GM21447 (cell line): ENCODE measurements around the gene ZAR1L.

ENCODE experiments used
- ATAC-seq: cut with Tn5 transposase; IDR thresholded peaks from one replicate; pipeline ENCODE4 v1.9.1; 2021; ENCODE audit not compliant: unreplicated experiment

ZAR1L gene

DNA sequence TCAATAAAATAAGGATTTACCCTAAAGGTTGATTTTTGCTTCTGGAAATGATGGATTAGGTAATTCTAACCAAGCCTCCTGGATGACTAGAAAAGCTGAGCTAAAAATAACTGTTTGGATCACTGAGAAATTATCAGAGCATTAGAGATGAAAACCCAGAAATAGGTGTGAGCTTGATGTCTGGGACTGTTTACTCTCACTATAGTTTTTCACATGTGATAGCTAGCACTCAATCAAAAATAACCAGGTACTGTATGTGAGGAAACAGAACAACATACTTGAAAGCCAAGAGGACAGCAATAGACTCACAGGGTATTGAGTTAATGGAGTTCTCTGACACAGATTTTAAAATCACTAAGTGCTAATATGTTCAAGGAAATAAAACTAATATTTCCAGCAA is 9.5 kb downstream of the ZAR1L start:
- ATAC-seq: no peak

DNA sequence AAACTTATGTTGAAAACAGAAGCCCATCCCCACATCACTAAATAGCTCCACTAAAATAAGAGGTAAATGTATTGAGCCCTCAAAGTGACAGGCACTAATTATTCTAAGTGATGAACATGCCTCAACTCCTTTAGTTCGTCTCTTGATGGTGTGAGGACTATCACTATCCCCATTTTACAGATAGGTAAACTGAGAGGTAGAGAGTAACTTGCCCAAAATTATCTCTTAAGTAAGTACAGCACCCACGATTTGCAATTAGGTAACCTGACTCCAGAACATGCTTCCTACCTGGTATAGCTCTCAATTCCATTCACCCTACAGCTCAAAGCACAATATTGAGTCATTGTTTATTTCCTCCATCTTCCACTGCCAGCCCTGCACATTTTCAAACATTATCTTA is 12.7 kb downstream of the ZAR1L start:
- no peak for ATAC-seq

DNA sequence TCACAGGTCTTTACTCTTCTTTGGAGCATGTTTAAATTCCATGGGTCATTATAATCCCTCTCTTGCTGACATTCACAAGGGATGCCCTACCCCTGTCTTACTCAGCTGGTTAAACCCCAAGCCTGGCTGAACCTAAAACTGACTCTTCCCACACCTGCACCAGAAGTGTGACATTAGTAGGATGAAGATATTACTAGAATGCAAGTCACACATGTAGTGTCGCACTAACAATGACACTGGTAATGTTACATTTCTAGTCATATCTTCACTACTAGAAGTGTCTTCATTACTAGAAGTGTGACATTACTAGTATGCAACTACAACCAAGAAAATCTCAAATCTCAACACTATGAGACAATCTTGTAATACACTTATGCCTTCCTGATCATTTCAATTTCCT is 14.2 kb downstream of the ZAR1L start:
- ATAC-seq: no peak

DNA sequence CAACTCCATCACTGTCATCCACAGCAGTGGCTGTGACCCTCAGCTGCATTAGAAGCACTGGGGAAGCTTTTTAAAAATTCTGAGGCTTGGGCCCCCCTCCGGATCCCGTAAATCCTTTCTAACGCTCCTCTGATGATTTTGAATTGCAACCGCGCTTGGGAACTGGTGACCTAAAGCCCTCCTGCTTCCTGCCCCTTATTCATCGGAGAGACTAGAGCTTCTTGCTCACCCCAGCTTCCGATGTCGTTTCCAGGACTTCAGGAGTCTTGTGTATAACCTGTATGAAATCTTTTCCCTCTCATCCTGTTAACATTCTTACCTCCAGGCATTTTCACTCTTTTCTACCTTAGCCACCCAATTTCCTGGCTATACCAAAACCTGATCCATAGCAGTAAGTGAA is 14.8 kb downstream of the ZAR1L start:
- ATAC-seq: no peak

DNA sequence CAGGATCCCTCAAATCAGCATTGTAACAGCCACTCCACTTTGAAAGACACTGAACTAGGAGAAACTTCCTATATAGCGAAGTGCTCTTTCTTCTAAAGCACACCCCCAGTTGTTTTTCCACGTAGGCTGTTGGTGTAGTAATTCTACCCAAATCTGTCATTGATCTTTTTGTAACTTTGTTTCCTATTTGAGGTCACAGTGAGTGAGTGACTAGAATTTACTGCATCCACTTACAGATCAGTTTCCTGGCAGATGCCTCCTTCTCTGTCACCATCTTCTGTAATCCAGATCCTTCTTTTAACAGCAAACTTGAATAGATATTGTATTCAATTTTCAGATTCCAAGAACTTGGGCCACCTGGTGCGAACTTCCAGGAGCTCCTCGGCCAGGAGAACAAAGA is 15.3 kb downstream of the ZAR1L start:
- no peak for ATAC-seq

DNA sequence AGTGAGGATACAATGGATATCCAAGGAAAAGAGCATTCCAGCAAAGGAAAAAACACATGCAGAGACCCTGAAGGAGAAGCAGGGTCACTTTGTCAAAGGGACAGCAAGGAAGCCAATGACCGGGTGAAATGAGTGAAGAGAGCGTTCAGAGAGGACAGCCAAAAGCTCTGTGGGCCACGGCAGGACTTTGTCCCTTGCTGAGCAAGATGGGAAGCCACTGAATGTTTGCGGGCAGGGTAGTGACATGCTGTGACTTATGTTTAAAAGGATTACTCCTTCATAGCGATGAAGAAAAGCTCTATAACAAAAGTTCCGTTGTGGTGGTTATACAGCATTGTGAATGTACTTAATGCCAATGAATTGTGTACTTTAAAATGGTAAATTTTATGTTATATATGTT is 16.5 kb downstream of the ZAR1L start:
- ATAC-seq: no peak

DNA sequence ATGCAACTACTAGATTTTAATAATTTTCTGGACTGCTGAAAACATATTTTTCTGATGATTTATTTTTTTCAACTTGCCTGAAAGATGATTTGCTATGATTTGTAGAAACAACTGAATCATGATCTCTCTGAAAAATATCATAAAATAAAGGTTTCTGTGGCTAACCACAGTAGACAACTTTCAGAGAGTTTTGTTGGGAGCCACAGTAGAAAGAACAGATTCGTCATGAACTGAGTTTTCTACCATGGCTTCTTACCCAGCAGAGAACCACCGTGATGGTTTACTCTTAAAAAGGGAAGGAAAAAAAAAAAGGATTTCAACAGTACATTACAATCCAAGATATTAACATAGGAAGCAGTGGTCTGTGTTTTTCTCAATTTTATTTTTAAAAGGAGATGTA is 18.0 kb downstream of the ZAR1L start:
- ATAC-seq: no peak

DNA sequence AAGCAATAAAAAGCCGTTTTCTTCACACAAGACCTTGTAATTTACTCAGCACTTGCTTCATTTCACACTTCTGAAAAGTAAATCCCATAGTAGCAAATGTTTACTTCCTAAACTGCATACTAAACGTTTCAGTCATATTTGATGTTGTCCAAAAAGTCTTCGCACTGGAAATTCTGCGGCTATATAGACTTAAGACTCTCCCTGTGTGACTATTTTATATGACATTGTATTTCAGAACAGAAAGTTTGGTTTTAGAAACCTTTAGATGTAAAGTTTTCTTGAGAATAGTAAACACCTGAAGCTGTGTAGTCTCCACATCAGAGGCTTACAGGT is 29.6 kb downstream of the ZAR1L start:
- ATAC-seq: no peak

DNA sequence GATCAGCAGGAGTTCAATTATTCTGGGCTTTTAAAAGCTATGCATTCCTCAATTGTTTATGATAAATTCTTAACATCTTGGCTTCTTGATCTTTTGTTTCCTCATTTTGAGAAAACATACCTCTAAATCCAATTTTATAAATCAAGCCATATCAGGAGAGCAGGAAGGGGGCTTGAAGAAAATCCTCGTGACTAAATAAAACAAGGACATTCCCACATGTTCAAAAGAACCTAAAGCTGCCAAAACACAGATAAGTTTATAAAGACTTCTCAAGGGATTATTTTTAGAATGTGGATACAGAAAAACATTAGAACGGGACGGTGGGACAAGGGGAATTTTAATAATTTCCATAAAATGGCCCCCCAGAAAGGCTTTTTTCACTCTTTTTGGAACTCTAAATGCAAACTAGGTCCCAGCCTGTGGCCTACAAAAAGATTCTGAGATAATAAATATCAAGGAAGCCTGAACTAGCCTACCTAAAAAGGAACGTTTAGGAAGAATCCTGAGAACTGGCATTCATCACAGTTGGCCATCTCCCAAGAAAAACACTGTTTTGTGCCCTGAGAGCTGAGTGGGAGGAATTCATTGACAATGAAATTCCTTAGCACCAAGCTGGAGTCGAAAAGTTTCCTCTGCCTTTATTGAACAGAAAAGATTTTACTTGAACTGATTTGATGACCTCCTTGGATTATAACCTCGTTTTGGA is 30.1 kb downstream of the ZAR1L start:
- no peak for ATAC-seq

DNA sequence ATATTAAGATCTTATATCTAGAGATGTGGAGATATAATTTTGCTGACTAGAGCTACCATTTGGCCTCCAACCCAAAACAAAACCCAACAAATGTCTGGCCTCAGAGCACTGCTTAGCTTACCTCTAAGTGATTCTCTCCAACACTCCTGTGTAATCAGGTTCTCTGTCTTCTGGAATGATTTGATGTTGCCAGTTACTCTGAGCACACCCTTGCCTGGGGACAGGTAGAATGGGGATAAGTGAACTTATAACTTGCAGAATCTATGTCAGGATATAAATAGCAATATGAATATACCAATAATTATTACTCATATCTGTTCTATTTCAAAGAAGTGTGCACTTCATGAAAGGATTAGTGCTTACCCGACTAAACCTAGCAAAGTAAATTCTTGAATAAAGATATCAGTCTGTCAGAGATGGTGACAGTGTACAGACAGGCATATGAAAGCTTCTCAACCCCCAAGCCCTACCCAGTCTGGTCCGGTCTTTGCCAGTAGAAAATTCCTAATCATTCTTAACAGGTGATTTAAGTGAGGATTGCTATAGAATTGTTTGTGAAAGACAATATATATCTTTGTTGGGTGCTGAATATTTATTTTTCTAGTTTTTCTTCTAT is 33.0 kb downstream of the ZAR1L start:
- ATAC-seq: no peak

DNA sequence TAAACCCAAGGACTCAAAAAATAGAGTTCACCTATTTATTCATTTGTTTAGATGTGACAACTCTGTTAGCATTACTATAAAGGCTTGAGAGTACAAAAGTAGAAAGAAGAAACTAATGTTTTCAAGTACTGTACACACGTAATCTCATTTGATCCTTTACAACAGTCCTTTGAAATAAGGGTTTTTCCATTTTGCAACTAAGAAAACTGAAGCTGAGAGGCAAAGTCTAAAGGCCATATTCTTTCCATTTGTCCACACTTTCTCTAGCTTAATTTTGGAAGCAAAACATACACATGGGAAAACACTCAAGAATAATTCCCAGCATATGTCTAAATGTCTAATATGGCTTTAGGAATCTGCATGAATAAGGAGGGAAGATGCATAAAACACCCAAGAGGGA is 34.1 kb downstream of the ZAR1L start:
- ATAC-seq: no peak

DNA sequence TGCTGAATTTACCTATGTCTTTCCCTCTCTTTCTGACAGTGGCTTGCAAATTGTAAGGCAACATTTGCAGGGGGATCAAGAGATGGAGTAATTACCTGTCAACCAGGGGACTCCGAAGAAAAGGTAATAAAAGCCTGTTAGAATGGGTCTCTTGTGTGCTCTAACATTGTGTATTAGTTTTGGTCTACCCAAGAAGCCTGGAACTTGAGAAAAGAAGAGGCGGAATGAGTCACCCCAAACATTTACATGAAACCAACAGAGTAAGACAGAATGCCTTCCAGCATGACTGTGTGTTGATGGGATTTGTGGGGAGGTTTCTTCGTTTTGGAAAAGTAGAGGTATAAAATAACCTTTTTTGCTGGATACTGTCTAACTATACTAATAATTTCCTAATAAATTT is 36.7 kb downstream of the ZAR1L start:
- ATAC-seq: no peak

DNA sequence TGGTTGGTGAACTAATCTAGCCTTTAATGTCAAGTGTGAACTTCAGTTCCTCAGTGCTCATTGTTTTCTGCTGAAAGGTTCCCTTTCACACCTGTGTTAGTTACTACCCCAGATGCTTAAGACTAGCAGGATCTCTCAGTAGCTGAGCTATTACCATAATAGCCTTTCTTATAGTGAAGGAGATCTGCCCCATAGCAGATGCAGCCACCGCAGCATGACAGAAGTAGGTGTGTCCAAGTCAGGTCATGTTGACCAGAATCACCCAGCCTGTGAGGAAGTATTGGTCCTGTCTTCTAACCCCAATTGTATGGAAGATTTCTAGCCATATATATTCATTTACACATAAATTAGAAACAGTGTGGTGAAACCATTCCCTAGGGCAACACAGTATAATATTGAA is 37.3 kb downstream of the ZAR1L start:
- ATAC-seq: no peak

DNA sequence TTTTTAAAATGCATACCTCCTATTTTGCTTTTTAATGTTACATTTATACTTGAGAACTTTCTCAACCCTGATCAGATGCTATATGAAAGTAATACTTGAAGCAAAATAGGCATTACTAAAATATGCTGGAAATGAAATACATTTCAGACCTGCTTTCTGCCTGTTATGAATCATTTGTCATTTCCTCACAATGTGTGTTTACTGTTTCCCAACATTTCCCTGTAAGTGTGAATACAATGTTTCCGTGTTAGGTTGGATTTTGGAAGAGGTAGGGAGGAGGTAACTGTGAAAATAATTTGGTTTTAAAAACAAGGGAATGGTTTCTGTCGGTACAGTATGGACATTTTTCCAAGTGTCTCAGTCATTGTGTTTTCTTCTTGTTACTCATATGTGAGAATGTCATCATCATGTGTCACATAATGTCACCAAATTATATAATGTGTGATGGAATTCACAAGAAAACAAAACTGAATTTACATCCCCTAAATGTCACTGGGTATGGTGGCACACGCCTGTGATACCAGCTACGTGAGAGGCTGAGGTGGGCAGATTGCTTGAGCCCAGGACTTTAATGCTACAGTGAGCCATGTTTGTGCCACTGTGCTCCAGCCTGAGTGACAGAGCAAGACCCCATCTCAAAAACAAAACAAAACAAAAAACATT is 43.0 kb downstream of the ZAR1L start:
- ATAC-seq: no peak

DNA sequence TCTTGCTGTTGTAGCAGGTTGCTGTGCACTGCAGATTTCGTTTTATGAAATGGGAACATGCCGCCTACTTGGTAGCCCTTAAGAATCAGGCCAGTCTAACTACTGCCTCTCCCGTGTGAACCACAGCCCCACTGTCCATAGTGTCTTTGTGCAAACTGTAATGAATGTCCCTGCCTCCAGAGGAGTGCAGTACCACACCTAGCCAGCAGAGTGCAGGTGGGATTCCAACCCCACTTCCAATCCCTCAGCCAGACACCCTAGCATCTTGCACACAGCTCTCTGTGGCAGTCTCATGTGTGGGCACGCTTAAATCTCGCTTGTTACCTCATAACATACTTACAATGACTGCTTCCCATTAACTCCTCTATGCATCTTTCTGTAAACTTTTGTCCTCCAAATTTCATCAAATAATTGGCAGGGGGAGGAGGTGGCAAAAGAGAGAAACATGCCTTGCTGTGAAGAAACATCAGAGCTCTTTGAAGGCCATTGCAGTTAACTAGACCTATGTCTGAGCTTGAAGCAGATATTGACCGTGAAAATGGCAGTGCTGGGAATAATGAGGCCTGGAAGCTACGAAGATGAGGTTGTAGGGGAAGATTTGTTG is 47.2 kb downstream of the ZAR1L start:
- no peak for ATAC-seq

DNA sequence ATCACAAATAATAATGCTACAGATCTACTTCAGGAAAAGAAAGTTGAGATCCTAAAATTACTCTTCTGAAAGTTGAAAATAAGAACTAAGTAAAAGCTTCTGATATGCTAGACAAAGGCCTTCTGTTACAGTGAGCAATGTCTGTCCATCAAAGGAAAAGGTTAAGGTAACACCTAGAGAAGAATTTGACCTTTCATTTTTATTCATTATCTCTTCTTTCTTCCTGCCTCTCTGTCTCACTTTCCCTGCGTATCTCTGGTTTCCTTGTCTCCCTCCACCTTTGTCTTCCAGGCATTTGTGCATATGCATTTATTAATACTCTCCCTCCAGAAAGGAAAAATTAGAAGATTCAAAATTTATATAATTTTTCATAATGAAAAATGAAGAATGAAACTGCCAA is 49.0 kb downstream of the ZAR1L start:
- no peak for ATAC-seq

DNA sequence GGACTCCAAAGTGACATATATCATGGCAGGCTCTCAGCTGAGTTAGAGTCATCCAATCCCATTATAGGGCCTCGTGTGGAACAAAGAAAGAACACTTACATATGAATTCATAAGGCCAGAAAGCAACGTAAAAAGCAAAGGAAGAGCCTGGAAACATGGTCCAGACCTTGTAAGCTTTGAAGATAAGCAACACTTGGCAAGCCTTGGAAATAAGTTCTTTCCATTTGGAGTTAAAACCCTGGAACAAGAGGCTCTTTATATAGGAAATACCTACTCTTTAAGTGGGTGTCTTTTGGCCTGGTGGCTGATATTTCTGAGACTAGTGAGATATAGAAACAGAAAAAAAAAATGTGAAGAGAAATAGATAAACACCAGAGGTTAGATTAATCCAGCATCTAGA is 49.4 kb downstream of the ZAR1L start:
- ATAC-seq: no peak

DNA sequence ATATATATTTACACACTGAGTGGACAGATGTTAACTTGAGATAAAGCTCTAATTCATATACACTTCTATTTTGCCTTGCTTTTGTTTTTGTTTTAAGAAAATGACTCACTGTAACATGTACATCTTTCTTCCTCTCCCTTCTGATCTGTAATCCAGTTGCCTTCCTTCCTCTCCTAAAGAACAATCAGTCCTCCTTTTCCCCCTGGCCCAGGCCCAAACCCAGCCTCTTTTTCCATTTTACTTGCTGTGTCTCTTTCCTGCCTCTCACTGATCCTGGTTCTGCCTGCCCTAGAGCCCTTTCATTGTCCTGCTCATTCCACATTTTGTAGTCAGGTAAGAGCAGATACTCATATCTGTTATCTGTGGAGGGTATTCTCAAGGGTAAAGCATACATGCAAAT is 50.8 kb downstream of the ZAR1L start:
- ATAC-seq: no peak

DNA sequence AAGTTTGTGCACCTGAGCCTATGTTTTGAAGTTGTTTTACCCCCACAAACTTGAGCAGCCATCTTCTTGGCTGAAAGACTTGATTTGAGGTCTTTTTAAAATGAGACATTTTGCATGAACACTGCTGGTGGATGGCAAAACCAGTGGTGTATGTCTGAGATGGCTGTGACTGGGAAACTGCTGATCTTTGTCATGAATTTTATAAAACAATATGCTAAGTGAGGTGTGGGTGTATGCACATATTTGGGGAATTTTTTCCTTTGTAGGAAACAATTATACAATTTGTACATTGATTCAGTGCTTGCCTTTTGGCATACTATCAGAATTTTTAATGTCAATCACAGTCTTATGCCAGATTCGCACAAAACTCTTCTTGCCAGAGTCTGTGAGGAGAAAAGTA is 52.5 kb downstream of the ZAR1L start:
- no peak for ATAC-seq

DNA sequence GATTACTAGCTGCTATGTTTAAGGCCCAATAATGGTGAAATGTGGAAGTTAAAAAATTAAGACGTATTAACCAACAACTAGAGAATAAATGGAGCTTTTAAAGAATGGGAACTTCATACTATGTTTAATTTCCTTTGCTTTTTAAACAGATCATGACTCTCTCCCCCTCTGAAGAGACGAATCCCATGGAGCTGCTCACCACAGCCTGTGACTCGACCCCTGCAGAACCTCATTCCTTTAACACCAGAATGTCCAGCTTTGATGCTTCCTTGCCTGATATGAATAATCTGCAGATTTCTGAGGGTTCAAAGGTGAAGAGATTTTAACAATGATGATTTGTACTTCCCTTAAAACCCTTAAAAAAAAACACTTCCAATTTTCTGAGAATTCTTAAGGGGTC is 53.0 kb downstream of the ZAR1L start:
- no peak for ATAC-seq

DNA sequence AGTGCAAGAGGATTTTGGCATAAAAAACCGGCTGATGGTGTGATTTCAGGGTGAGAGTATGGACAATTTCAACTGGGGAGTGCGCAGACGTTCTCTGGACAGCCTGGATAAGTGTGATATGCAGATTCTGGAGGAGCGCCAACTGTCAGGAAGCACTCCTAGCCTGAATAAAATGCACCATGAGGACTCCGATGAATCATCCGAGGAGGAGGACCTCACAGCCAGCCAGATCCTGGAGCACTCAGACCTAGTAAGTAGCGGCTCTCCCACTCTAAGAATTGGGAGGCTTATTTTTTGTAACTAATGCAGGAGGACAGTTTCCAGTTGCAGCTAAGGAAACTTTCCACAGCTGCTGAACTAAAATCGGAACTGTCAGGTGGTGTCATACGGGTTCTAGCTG is 53.6 kb downstream of the ZAR1L start:
- no peak for ATAC-seq

DNA sequence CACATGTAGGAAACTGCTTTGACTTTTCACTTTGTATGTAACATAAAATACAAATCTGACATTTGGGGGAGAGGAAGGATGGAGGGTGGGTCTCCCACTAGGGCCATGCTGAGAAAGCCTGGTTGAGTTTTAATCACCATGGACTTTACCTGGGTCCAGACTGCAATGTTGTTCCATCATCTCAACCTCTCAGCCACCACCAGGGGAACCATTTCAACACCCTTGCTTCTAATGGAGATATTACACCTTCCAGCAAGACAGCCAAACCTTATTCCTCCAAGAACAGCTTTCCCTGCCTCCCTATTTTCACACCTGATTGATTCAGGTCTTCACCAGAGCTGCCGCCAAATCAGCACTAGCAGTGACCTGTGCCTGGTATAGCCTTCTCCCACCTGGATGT is 56.0 kb downstream of the ZAR1L start:
- no peak for ATAC-seq
